Smooth muscle cell (in vitro differentiated cells): ENCODE results near the gene R3HDM2. TPM values are rescaled to one million over a fixed set of nuclear protein-coding genes. Genes with fewer than 3 reads are reported as not detected.
"Not testable (repeated sequence)": the region's sequence is repeated elsewhere in the genome, so short reads cannot be mapped to it uniquely, and the experiment has no call there.

Experiments
- DNase-seq: peaks from one replicate; lab custom pipeline; 2025; ENCODE audit not compliant: unreplicated experiment; lab: John Stamatoyannopoulos, UW
- H2AFZ ChIP-seq: fragments of 200-600 bp; sonication (generic); 2 replicates; pipeline ENCODE4 v1.6.0; 2016; ENCODE audit warnings: antibody characterized with exemption, low read depth, mild to moderate bottlenecking
- H3F3A ChIP-seq: fragments of 200-600 bp; sonication (generic); 2 replicates; pipeline ENCODE4 v1.6.0; 2017; ENCODE audit warnings: antibody characterized with exemption, low read depth
- H3K27ac ChIP-seq: fragments of 200-600 bp; sonication (generic); 2 replicates; pipeline ENCODE4 v1.5.1; 2016; ENCODE audit warnings: low read depth, mild to moderate bottlenecking
- H3K27me3 ChIP-seq: fragments of 200-600 bp; sonication (generic); 2 replicates; pipeline ENCODE4 v1.6.1; 2016; ENCODE audit warnings: low read depth, mild to moderate bottlenecking
- H3K36me3 ChIP-seq: fragments of 200-600 bp; sonication (generic); 2 replicates; pipeline ENCODE4 v1.5.1; 2016; ENCODE audit warnings: low read depth
- H3K4me1 ChIP-seq: fragments of 200-600 bp; sonication (generic); 2 replicates; pipeline ENCODE4 v1.5.1; 2016; ENCODE audit warnings: low read depth
- H3K4me2 ChIP-seq: fragments of 200-600 bp; sonication (generic); 2 replicates; pipeline ENCODE4 v1.6.0; 2016; ENCODE audit warnings: mild to moderate bottlenecking
- H3K4me3 ChIP-seq: fragments of 200-600 bp; sonication (generic); 2 replicates; pipeline ENCODE4 v1.5.1; 2016; ENCODE audit warnings: mild to moderate bottlenecking
- H3K79me2 ChIP-seq: fragments of 200-600 bp; sonication (generic); 2 replicates; pipeline ENCODE4 v1.6.0; 2016; ENCODE audit warnings: low read depth, mild to moderate bottlenecking
- H3K9ac ChIP-seq: fragments of 200-600 bp; sonication (generic); 2 replicates; pipeline ENCODE4 v1.6.0; 2016; ENCODE audit warnings: low read depth
- H3K9me3 ChIP-seq: fragments of 200-600 bp; sonication (generic); replicated peaks from 2 replicates; pipeline ENCODE4 v1.5.1; 2016; ENCODE audit warnings: low read depth
- H4K20me1 ChIP-seq: fragments of 200-600 bp; sonication (generic); 2 replicates; pipeline ENCODE4 v1.6.0; 2016; ENCODE audit warnings: low read depth
- CTCF ChIP-seq: fragments of 200-600 bp; sonication (generic); IDR thresholded peaks from 2 replicates; pipeline ENCODE4 v1.5.1; 2017; ENCODE audit warnings: borderline replicate concordance, mild to moderate bottlenecking, antibody characterized with exemption; ENCODE audit not compliant: insufficient read depth, poor library complexity, severe bottlenecking
- WGBS: methylation state at CpG from one replicate; pipeline ENCODE4 v1.1.7; 2016; ENCODE audit warnings: low lambda C conversion rate; 5-methylcytosine and 5-hydroxymethylcytosine counted together
- polyA plus RNA-seq: library from polyadenylated mRNA; unstranded; fragments of >200 nt; fragmentation: Nextera tagmentation; extraction: Ambion mirVana; gene quantifications from 2 replicates; pipeline ENCODE4 v1.2.1, GENCODE V29; 2016
- total RNA-seq: library from RNA; depleted of rRNA; stranded (reverse); fragments of >200 nt; gene quantifications from 2 replicates; pipeline ENCODE4 v1.2.3, GENCODE V29; 2014

The R3HDM2 gene
- total and polyA plus RNA-seq, 2 experiments from 2014 or later = 12.2 to 16.0 TPM

- Histone ChIP-seq H2AFZ (no peak overlapping the region), H3K4me2 (no peak overlapping the region), H3K9ac (no peak overlapping the region), H3K27me3 (no peaks in the 10 kb centered on the region), H3K36me3 (no peaks in the 10 kb centered on the region), H3K4me1 (no peaks in the 10 kb centered on the region), H3K9me3 (no peaks in the 10 kb centered on the region), H3K4me3 (no peak overlapping the region), H4K20me1 (peaks cover 48% of the 10 kb centered on the region), H3K79me2 (peaks cover 49% of the 10 kb centered on the region), H3F3A (no peaks in the 10 kb centered on the region), H3K27ac (no peak overlapping the region)
- 92% methylated on average over 4 of the region's 4 CpGs for WGBS
- DNase-seq = no peak
- TF ChIP-seq CTCF = no peak
Observed at GRCh38 chr12:57410534-57410933, 20.3 kb downstream of the R3HDM2 start.

GRCh38 chr12:57404966-57405640 is 25.7 kb downstream of the R3HDM2 start:
- WGBS = 96% methylated on average over 5 of the region's 5 CpGs
- Histone ChIP-seq H3K9ac (no peak overlapping the region), H3F3A (no peaks in the 10 kb centered on the region), H3K4me1 (no peaks in the 10 kb centered on the region), H3K4me2 (no peak overlapping the region), H3K79me2 (peaks cover 46% of the 10 kb centered on the region), H3K27ac (no peak overlapping the region), H2AFZ (no peak overlapping the region), H3K9me3 (no peaks in the 10 kb centered on the region), H3K4me3 (no peak overlapping the region), H3K27me3 (no peaks in the 10 kb centered on the region), H3K36me3 (no peaks in the 10 kb centered on the region), H4K20me1 (peaks cover 53% of the 10 kb centered on the region)
- TF ChIP-seq CTCF = no peak
- DNase-seq = no peak

- H3K36me3 ChIP-seq, H3F3A ChIP-seq, DNase-seq, H3K27ac ChIP-seq, H3K4me1 ChIP-seq, H3K4me2 ChIP-seq, H2AFZ ChIP-seq, H3K27me3 ChIP-seq, H3K4me3 ChIP-seq, H3K9me3 ChIP-seq, H3K9ac ChIP-seq: not testable (repeated sequence)
- H4K20me1 ChIP-seq = peaks cover 47% of the 10 kb centered on the region
- peaks cover 25% of the 10 kb centered on the region for H3K79me2 ChIP-seq
- 92% methylated on average over 4 of the region's 4 CpGs for WGBS
Observed at GRCh38 chr12:57402156-57402555, 28.7 kb downstream of the R3HDM2 start.

- H3K36me3 ChIP-seq = no peaks in the 10 kb centered on the region
- no peak for DNase-seq
- peaks cover 44% of the 10 kb centered on the region for H4K20me1 ChIP-seq
- H3K4me2 ChIP-seq = no peak overlapping the region
- H3K9me3 ChIP-seq = no peaks in the 10 kb centered on the region
- H3K27ac ChIP-seq = no peak overlapping the region
- no peak for TF ChIP-seq CTCF
- 97% methylated on average over 5 of the region's 5 CpGs for WGBS
- no peaks in the 10 kb centered on the region for H3F3A ChIP-seq
- no peak overlapping the region for H2AFZ ChIP-seq
- no peaks in the 10 kb centered on the region for H3K27me3 ChIP-seq
- no peak overlapping the region for H3K4me3 ChIP-seq
- peaks cover 24% of the 10 kb centered on the region for H3K79me2 ChIP-seq
- no peak overlapping the region for H3K9ac ChIP-seq
- no peaks in the 10 kb centered on the region for H3K4me1 ChIP-seq
Observed at GRCh38 chr12:57401165-57401564, 29.7 kb downstream of the R3HDM2 start.

- peaks cover 18% of the 10 kb centered on the region for H3K79me2 ChIP-seq
- H3K4me3 ChIP-seq = not testable (repeated sequence)
- WGBS = 98% methylated on average over 7 of the region's 7 CpGs
Observed at GRCh38 chr12:57399718-57400463, 31.0 kb downstream of the R3HDM2 start.

More at GRCh38 chr12:57399718-57400463, 31.0 kb downstream of the R3HDM2 start:
- H3F3A ChIP-seq, H3K9me3 ChIP-seq, H3K4me2 ChIP-seq, H3K4me1 ChIP-seq, H3K9ac ChIP-seq, H2AFZ ChIP-seq, DNase-seq, H3K27me3 ChIP-seq, H3K36me3 ChIP-seq, H3K27ac ChIP-seq: not testable (repeated sequence)
- peaks cover 38% of the 10 kb centered on the region for H4K20me1 ChIP-seq
